NCI-H748 (cell line): ENCODE results near the gene USP2.

ENCODE experiments used
- DNase-seq: peaks from one replicate; lab custom pipeline; 2025; ENCODE audit not compliant: unreplicated experiment; lab: John Stamatoyannopoulos, UW

The USP2 gene

GRCh38 chr11:119310682-119311052, 70.8 kb downstream of the USP2 start:
- DNase-seq, result no peak

GRCh38 chr11:119309953-119310681, 71.4 kb downstream of the USP2 start:
- no peak for DNase-seq

GRCh38 chr11:119309411-119309810, 72.1 kb downstream of the USP2 start:
- DNase-seq, result no peak

GRCh38 chr11:119307974-119308373, 73.5 kb downstream of the USP2 start:
- no peak for DNase-seq

- DNase-seq, result no peak
Observed at GRCh38 chr11:119307219-119307618, 74.3 kb downstream of the USP2 start.

- no peak for DNase-seq
Observed at GRCh38 chr11:119306373-119306890, 75.1 kb downstream of the USP2 start.

- no peak for DNase-seq
Observed at GRCh38 chr11:119305556-119306372, 75.7 kb downstream of the USP2 start.
